ENCODE results near the gene PID1.

The PID1 gene

GRCh38 chr2:229257985-229258384 lies 13.1 kb downstream of the PID1 start:
- DNase-seq = no peak

GRCh38 chr2:229256376-229256775 lies 14.7 kb downstream of the PID1 start:
- DNase-seq = no peak

- DNase-seq = no peak
These were observed 16.9 kb downstream of the PID1 start for GRCh38 chr2:229254206-229254605.

DNA sequence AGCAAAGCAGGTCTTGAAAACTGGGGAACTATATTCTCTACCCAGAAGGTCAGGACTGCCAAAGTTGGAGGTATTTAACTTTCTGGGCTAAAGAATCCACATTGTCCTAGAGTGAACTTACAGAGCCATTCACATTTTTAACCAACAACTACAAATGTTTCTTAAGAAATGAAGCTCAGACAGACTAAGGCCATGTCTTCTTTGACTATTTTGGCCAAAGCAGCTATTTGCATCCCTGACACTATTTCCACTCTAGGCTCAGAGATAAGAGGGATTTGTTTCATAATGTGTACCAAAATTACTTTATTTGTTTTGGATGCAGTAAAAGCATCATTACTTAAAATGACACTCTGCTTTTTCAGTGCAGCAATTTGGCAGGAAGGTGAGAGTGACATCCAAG lies 18.1 kb downstream of the PID1 start:
- DNase-seq = no peak

DNA sequence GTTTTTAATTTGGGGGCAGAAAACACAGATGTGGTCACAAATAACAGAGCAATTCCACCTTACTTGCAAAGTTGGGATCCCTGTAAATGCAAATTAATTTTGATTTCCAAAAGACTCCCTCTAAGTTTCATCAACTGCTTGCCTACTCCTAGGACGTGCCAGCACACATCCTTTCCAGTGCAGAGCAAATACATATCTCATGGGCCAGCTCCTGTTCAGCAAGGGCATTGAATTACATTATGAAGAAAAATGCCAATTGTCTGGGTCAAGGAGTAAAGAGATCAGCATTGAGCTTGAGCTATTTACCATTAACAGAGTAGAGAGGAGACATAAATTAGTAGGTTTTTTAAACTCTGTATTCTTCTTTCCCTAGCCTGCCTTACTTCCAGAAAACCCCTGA lies 18.8 kb downstream of the PID1 start:
- DNase-seq = no peak

DNA sequence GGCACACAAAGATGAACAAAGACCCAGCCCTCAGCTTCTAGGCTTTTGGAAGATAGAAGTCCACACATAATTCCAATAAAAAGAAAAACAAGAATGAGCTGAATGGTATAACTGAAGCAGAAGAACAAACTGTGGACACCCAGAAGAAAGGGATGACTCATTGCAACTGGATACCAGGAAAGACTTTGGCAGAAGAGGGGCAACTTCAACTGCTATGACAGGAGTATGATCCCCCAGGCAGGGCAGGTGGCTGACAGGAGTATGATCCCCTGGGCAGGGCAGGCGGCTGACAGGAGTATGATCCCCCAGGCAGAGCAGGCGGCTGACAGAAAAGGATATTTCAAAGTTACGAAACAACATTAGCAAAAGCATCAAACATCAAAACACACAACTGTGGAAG lies 21.6 kb downstream of the PID1 start:
- no peak for DNase-seq

GRCh38 chr2:229246334-229246733 lies 24.8 kb downstream of the PID1 start:
- no peak for DNase-seq

DNA sequence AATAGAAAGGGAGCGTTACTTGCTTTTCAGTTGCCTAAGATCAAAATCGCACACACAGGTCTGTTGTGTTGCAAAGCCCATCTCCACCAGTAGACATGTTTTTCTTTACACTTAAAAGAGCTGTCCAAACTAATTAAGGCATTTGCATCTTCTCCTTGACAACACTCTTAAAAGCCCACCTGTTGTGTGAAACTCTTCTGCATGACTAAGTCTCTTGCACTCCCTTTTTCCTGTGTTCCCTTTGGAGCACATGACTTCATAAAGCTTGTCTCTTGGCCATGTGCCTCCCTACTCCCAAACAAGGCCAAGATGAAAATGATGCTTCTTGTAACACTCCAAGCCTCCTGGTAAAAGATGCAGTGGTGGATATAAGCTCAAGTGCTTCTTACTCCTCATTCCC lies 26.1 kb downstream of the PID1 start:
- no peak for DNase-seq

DNA sequence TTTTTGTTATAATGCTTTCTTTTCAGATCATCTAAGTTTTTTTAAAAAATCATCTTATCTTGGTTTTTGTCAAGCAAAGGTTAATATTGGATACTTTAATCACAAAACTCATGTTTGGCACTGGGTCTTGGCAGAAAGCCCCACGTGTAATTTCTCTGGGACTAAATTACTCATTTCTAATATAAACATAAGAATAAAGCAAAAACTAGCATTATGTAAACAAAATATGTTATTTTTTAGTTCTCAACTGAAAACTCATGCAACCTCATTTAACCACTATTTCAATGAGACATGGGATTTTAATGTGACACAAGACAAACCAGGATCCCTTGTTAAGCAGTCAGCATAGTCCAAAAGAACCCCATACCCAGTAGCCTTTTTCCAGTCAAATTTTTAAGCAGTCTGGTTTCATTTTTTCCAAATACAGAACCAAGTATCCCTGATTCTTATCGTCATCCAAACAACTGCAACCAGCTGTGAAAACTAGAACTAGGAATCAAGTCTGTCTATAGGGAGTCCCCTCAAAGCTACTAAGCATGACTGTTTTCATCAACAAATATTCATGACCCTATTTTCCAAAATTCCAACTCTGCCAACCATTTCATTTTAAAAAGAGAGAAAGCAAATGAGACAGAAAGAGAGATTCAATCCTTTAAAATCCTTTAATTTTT lies 27.1 kb downstream of the PID1 start:
- DNase-seq = no peak

DNA sequence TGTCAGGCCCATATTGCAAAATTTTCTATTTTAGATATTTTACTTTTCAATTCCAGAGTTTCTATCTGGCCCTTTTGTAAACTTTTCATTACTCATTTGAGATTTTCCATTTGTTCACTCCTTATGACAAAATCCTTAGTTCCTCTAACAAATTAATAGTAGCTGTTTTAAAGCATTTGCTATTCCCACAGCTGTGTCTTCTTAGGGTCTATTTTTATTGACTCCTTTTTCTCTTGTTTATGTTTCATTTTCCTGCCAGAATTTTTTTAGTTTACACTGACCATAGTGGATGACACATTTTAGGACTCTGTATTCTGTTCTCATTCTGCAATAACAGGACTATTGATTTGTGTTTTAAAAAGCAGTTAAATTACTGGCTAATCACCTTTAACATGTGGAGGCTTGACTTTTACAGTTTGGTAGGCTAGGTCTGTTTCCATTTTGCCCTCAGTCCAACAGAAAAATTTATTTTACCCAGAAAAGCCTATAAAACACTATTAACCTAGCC lies 30.0 kb downstream of the PID1 start:
- DNase-seq = no peak

DNA sequence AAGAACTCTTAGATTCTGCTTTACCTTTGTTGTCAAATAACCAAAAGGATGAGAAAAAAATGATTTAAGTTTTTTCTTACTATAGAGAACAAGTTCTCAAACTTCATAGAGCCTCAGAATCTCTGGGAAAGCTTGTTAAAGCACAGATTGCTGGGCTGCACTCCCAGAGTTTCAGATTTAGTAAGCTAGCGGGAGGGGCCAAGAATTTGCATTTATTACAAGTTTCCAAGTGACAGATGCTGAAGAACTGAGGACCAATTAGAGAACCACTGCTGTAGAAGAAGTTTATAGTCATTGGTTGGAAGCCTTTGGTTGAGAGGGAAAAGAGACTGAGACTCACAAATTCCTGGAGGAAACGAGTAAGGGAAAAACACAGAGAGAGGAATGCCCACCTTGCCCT lies 32.1 kb downstream of the PID1 start:
- DNase-seq = no peak

GRCh38 chr2:229237270-229237669 lies 33.8 kb downstream of the PID1 start:
- no peak for DNase-seq

DNA sequence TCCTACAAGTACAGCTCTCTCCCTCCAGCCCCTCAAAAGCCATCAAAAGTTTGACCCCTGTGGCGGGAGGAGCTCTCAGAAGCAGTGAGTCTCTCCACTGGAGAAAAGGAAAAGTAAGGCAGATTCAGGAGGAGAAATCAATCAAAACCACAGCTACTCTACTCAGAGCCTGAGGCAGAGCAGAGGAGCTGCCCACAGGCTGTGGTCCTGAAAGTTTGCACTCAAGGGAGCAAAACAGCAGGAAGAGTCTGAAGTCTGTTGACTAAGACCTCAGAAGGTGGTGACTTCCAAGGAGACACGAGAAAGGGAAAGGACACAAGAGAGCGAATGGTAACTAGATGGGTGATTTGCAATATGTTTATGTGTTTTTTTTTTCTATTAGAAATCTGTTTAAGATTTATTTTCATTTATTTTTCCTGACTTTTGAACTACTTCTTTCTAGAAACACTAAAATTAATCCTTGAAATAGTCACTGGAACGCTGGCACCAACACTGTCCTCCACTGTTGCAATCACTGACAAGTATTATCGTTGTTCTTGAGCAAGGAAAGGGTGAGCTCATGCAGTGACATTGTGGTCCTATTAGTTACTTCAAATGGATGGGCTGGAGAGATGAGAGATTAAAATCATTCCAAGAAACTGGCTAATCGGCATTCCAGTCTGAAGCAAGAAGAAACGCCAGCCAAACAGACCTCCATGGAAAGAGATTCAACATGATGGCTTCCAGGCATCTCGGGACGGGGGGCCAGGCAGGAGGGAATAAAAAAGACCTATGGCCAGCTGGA lies 35.8 kb downstream of the PID1 start:
- DNase-seq = no peak

GRCh38 chr2:229231885-229232284 lies 39.2 kb downstream of the PID1 start:
- no peak for DNase-seq

GRCh38 chr2:229231328-229231868 lies 39.7 kb downstream of the PID1 start:
- no peak for DNase-seq

DNA sequence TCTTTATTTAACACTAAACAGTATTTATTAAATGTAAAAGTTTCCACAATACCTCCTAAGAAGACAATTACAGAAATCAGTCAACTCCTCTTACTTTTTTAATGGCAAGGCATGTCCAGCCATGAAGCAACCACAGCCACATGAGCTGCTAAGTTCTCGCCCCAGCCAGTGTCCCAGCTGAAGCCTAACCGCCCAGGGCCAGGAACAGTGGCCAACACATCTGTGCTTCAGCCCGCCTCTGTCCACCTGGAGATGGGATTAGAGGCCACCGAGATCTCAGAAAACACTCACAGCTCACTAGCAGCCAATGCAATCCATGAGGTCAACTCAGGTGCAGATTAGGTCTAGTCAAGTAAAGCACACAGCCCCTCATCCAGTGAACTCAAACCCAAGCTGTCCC lies 40.2 kb downstream of the PID1 start:
- no peak for DNase-seq

- DNase-seq = no peak
These were observed 40.8 kb downstream of the PID1 start for GRCh38 chr2:229230256-229230655.

DNA sequence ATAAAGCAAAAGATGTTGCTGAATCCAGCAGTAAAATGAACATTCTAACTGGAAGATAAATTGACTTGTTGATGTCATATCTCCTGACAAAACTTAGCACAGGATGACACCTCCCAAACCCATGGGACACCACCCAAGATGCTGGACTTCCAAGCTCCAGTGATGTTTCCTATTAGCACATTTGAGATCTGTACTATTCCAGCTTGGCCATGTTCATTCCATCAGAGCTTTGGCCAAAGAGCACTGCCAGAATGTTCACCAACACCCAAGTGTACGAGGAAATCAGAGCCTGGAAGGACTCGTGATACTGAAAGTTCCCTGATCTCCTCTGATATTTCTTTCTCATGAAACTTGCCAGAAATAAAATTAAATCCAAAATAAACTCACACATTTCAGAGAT lies 44.7 kb downstream of the PID1 start:
- no peak for DNase-seq

DNA sequence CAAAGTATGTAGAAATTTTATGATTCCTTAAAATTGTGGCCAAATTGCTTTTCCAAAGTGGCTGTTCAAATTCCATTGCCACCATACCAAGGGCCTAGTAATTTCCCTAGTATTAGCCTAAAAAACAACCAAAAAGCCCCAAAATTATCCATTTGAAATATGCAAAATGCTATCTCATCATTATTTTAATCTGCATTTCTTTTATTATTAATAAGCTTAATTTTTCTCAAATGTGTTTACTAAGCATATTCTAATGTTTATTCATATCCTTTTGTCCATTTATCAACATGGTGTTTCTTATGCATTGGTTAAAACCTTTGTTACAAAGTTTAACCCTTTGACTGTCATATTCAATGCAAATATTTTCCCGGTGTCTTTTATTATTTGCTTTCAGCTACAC lies 48.0 kb downstream of the PID1 start:
- DNase-seq = no peak

GRCh38 chr2:229221641-229222040 lies 49.4 kb downstream of the PID1 start:
- no peak for DNase-seq

- DNase-seq = no peak
These were observed 50.8 kb downstream of the PID1 start for GRCh38 chr2:229220254-229220653.

DNA sequence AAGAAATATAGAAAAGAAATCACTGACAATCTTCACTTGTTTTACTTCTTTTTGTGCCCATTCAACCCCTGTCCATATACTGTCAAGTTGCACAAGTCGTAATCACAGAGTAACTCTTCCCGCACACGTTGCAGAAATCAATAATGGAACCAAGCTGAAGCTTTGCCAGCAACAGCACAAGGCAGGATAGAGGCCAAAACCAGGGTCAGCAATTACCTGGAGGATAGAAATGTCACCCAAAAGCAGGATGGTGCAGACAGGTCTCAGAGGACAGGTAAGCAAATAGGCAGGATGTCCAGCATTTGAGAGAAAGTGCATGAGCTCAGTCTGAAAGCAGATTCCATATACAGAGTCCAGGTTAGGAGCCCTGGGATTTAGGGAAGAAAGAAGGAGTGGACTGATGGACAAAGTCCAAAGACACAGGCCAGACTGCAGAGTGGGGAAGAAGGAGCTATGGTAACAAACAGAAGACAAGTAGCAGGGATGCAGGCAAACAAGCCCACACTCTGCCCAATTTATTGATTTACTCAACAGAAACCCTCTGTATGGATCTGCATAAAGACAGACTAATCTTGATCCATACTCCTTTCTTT lies 52.7 kb downstream of the PID1 start:
- no peak for DNase-seq

- no peak for DNase-seq
These were observed 58.8 kb downstream of the PID1 start for GRCh38 chr2:229212241-229212640.

GRCh38 chr2:229210641-229211040 lies 60.4 kb downstream of the PID1 start:
- no peak for DNase-seq
